ENCODE data around the gene LRRC18.

LRRC18 gene

GRCh38 chr10:48905311-48905710 is 34.3 kb downstream of the LRRC18 start:
- DNase-seq = no peak

- no peak for DNase-seq
Measured at GRCh38 chr10:48904861-48905260, 34.8 kb downstream of the LRRC18 start.

- no peak for DNase-seq
Measured at GRCh38 chr10:48903151-48903550, 36.5 kb downstream of the LRRC18 start.

- DNase-seq = no peak
Measured at GRCh38 chr10:48902096-48902495, 37.5 kb downstream of the LRRC18 start.

GRCh38 chr10:48901319-48901718 is 38.3 kb downstream of the LRRC18 start:
- no peak for DNase-seq

- DNase-seq = no peak
Measured at GRCh38 chr10:48900371-48900801, 39.3 kb downstream of the LRRC18 start.

- DNase-seq = no peak
Measured at GRCh38 chr10:48899781-48900180, 39.9 kb downstream of the LRRC18 start.

- DNase-seq = no peak
Measured at GRCh38 chr10:48898426-48898825, 41.2 kb downstream of the LRRC18 start.

GRCh38 chr10:48897441-48897790 is 42.2 kb downstream of the LRRC18 start:
- no peak for DNase-seq

- no peak for DNase-seq
Measured at GRCh38 chr10:48896756-48897440, 42.7 kb downstream of the LRRC18 start.

- no peak for DNase-seq
Measured at GRCh38 chr10:48895803-48896195, 43.8 kb downstream of the LRRC18 start.

- no peak for DNase-seq
Measured at GRCh38 chr10:48894911-48895802, 44.5 kb downstream of the LRRC18 start.

- no peak for DNase-seq
Measured at GRCh38 chr10:48890888-48891850, 48.5 kb downstream of the LRRC18 start.

GRCh38 chr10:48887982-48888381 is 51.7 kb downstream of the LRRC18 start:
- no peak for DNase-seq

GRCh38 chr10:48885376-48885775 is 54.3 kb downstream of the LRRC18 start:
- DNase-seq = no peak

- DNase-seq = no peak
Measured at GRCh38 chr10:48884179-48885045, 55.2 kb downstream of the LRRC18 start.

GRCh38 chr10:48883701-48884100 is 55.9 kb downstream of the LRRC18 start:
- no peak for DNase-seq

GRCh38 chr10:48882881-48883280 is 56.8 kb downstream of the LRRC18 start:
- no peak for DNase-seq

GRCh38 chr10:48881937-48882336 is 57.7 kb downstream of the LRRC18 start:
- no peak for DNase-seq

GRCh38 chr10:48880016-48880705 is 59.5 kb downstream of the LRRC18 start:
- no peak for DNase-seq

- DNase-seq = no peak
Measured at GRCh38 chr10:48879451-48879850, 60.2 kb downstream of the LRRC18 start.

Data from kidney glomerular epithelial cell (primary cell).